ENCODE data around the gene PSMD9.
"Not testable (repeated sequence)": the region's sequence is repeated elsewhere in the genome, so short reads cannot be mapped to it uniquely, and the experiment has no call there.

The PSMD9 gene

DNA sequence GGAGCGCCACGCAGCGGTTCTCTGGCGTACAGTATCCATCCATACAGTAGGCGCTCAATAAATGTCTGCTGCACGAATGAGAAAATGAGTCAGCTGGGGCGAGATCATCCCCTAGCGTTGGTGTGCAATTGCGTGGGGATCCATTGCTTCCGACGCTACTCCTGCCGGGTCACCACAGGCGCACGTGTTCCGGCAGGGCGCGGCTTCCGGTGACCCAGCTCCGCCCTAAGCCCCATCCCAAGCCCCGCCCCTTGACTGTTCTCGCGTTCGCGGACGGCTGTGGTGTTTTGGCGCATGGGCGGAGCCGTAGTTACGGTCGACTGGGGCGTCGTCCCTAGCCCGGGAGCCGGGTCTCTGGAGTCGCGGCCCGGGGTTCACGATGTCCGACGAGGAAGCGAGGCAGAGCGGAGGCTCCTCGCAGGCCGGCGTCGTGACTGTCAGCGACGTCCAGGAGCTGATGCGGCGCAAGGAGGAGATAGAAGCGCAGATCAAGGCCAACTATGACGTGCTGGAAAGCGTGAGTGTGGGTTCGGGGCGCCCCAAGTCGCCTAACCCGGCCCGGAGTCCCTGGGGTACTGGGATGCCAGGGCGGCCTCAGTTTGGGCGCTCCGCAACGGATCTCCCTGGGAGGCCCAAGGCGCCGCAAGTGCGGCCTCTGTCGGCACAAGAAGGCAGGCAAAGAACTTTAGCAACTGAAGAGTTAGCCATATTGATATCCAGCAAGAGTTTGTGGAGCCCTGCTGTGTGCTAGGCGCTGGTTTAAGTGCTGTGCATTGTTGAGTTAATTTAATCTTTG lies at the start of gene PSMD9:
PSMD9 (plus strand) TSS at position 313 of the 796 bp plus-strand sequence; CDS start at position 380, 67 bp downstream.
- DNase-seq, result peak; percentile 96 to 99 (median 96)

DNA sequence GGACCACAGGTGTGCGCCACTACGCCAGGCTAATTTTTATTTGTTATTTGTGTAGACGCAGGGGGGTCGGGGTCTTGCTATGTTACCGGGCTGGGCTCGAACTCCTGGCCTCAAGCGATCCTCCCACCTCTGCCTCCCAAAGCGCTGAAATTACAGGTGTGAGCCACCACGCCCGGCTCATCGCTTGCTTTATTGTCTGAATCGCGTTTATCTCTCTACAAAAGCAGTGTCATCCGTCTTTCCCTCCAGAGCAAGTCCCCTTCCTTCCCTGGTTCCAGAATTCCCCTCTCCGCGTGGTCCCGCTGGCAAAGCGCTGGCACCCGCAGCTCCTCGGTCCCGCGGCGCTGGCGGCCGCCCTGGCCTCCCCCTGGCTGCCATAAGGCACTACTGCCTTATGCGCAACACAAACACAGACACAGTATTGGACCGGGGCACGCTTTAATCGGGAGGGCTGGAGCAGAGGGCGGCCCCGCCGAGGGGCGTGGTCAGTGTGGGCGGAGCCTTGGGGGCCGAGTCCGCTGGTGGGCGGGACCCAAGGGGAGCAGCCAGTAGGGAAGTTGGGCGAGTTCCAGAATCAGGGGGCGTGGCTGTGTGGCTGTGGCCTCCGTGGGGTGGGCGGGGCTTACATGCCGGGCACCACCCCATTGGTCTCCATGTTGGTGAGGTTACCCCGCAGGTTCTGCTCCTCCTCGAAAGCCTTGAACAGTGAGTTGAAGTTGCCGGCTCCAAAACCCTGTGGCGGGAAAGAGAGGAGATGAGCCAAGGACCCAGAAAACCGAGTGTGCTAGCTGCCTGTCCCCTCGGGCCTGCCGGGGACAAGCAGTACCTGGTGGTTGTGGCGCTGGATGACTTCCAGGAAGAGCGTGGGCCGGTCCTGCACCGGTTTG lies 49.2 kb upstream of the PSMD9 start:
- DNase-seq, result peak; percentile 98 to 99 (median 99)

DNA sequence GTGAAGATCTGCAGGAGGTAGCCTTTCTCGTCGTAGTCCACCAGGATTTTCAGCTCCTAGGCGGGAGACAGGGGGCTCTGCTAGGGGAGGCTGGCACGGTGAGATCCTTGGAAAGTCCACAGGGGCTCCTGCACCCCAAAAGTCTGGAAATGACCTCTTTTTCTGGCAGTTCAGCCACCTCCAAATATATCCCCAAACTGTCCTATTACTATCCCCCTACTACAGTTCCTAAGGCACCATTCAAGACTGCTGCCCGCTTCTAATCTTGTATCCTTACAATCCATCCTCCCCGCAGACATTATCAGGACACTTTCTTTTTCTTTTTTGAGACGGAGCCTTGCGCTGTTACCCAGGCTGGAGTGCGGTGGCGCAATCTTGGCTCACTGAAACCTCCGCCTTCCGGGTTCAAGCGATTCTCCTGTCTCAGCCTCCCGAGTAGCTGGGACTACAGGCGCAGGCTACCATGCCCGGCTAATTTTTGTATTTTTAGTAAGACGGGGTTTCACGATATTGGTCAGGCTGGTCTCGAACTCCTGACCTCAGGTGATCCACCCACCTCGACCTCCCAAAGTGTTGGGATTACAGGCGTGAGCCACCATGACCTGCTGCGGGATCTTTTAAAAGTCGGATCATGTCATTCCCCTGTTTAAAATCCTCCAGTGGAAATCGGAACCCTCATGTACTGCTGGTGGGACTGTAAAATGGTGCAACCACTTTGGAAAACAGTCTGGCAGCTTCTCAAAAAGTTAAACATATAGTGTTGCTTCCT lies 48.4 kb upstream of the PSMD9 start:
- no peak for DNase-seq

DNA sequence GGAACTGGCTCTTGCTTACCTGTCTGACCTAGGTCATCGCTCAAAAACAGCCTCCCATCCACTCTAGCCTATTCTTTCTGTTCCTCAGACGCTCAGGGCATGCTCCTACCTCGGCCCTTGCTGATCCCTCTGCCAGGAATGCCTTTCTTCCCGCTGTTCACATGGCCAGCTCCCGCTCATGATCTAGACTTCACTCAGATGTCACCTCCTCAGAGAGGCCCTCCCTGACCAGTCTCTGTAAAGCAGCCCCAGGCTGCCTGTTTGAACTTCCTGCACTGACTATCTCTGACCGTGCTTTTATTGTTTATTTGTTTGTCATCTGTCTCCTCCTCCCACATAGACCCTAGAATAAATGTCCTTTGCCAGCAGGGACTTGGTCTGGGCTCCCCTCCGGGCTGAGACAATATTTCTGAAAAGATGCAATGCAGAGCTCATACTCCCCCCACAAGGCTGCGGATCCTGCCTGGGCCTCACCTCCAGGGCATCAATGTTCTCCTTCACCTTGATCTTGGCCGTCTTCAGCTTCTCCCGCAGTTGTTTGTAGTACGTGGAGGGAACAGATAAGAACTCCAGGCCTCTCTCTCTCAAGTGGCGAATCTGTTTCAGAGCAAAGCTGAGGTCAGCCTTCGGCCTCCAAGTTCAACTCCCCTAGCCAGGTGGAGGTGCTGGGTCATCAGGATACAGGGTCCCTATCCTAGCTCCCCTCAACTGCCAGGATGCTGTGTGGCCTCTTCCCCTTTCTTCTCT lies 45.2 kb upstream of the PSMD9 start:
- no peak for DNase-seq

GRCh38 chr12:121845701-121846100 lies 42.9 kb upstream of the PSMD9 start:
- DNase-seq, result no peak

- DNase-seq, result no peak
Measured at GRCh38 chr12:121849211-121849610, 39.4 kb upstream of the PSMD9 start.

- no peak for DNase-seq
Measured at GRCh38 chr12:121849665-121850064, 38.9 kb upstream of the PSMD9 start.

- not testable (repeated sequence) for DNase-seq
Measured at GRCh38 chr12:121852392-121852791, 36.2 kb upstream of the PSMD9 start.

DNA sequence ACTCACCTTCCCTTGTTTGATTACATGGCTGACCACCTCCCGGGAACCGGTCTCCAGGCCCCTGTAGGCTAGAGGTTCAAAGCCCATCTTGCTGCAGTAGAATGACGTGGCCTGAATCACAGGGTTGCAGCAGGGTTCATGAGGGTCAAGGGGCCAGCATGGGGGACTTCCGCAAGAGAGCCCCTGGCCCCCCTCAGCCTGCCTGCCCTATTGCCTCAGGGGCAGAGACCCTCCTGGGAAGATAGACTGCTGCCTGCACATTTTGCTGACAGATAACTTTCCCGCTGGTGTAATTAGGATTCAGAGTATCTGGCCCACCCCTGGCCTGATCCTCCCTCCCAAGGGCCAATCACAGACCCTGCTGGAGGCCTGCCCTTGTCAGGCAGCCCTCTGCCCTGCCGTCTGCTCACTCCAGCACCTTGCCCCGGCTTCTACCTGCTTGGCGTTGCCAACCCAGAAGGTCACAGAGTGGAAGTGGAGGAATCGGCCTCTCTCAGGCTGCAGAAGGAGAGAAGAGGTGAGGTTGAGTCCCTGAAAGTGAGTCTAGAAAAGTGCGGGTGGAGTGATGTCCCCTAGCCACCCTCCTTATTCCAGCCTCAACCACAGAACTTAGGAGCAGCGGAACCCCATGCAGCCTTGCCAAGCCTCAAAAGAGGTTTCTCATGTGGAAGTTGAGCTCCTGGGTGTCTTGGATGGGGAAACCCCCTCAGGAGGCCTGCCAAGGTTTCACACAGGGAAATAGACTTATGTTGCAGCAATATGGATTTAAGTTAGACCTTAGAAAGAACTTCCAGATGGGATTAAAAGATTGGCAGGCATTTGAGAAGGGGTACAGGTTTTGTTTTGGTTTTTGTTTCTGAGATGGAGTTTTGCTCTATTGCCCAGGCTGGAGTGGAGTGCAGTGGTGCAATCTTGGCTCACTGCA lies 31.0 kb upstream of the PSMD9 start:
- no peak for DNase-seq

DNA sequence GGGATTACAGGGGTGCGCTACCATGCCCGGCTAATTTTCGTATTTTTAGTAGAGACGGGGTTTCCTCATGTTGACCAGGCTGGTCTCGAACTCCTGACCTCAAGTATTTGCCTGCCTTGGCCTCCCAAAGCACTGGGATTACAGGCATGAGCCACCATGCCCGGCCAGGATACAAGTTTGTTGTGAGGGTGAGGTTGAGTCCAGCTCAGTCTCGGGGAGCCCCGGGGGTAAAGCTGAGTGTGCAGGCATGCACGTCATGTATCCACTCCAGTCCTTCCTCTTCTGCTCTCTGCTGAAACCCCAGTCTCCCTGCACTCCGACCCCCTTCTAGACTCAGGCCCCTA lies 30.3 kb upstream of the PSMD9 start:
- DNase-seq, result no peak

DNA sequence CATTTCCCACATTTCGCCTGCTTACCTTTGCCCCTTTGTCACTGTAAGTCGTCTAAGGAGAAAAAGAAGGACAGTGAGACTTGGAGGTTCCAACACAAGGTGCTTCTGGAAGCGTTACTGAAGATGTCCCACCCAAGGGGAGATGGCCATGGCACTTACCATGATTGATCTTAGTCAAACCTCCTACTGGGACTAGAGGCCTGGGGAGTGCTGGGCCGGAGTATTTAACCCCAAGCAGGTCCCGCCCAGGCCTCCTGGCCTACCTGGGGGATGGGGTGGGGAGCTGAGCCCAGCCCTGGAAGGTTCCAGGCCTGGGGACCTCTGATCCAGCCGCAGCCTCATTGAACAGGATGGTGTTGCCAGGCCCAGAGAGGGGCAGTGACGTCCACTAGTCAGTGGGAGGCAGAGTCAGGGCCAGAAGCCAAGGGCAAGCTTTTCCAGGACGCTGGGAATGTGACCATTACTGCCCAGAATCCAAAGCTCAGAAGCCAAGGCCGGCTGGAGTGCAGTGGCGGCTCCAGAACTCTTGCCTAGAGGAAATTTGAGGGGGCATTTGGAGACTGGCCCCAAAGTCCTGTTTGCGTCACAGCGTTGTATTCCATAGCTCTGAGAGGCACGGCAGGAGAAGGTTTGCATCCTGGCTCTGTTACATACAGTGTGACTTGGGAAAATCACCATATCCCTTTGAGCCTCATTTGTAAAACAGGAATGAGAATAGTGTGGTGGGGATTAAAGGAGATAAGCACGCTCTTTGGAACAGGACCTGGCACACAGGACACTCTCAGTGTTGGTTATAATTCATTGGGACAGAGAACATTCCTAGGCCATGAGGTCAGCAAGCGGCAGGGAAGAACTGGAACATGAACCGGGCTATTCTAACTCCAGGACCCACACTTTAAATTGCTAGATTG lies 29.7 kb upstream of the PSMD9 start, which contains the start of gene HPD:
HPD (minus strand) TSS at position 198 of the 911 bp plus-strand sequence; CDS start at position 162, 36 bp downstream.
- DNase-seq, result no peak

GRCh38 chr12:121860257-121860656 lies 28.3 kb upstream of the PSMD9 start:
- DNase-seq, result no peak

DNA sequence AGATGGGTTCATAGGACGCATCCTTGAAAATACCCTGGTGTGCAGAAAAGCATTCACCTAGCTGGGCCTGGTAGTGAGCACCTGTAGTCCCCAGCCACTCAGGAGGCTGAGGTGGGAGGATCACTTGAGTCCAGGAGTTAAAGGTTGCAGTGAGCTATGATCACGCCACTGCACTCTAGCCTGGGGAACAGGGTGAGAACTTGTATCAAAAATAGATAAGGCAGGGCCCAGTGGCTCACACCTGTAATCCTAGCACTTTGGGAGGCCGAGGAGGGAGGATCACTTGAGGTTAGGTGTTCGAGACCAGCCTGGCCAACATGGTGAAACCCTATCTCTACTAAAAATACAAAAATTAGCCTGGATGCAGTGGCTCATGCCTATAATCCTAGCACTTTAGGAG lies 27.9 kb upstream of the PSMD9 start:
- DNase-seq, result not testable (repeated sequence)

DNA sequence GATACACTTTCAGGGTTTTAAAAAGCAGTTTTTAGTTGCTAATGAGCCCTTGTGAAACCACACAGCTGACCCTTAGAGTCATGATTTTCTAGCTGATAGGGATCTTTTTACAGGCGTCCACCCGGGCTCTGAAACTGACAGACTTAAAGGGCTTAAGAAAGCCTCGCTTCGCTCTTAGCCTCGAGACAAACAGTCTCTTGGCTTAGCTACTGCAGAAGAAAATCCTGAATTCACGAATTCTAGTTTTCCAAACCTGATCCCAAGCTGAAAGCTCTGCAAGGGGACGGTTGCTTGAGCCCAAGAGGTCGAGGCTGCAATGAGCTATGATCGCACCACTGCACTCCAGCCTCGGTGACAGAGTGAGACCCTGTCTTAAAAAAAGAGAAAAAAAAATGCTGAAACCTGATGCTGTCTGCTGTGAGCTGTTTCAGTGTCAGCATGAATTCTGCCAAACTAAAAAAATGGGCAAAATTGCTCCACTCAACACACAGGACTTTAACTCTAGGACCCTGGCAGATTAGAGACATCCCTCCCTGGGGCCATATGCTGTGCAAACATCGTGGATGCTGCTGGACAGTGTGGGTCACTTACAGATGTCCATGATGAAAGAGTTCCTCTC lies 26.8 kb upstream of the PSMD9 start:
- DNase-seq, result no peak

- DNase-seq, result no peak
Measured at GRCh38 chr12:121866331-121866730, 22.3 kb upstream of the PSMD9 start.

DNA sequence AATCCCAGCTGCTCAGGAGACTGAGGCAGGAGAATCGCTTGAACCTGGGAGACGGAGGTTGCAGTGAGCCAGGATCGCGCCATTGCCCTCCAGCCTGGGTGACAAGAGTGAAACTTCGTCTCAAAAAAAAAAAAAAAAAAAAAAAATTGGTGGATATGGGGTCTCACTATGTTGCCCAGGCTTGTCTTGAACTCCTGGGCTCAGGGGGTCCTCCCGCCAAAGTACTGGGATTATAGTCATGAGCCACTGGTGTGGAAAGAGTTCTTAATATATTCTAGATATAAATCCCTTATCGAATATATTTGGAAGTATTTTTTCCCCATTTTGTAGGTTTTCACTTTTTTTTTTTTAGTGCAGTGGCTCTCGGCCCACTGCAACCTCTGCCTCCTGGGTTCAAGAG lies 19.4 kb upstream of the PSMD9 start:
- DNase-seq, result not testable (repeated sequence)

GRCh38 chr12:121871467-121871866 lies 17.1 kb upstream of the PSMD9 start:
- DNase-seq, result no peak

GRCh38 chr12:121872546-121873215 lies 15.9 kb upstream of the PSMD9 start:
- no peak for DNase-seq

- no peak for DNase-seq
Measured at GRCh38 chr12:121873216-121873569, 15.4 kb upstream of the PSMD9 start.
